Smooth muscle cell of bladder (primary cell): ENCODE data around the gene PALB2. TPM values are rescaled to one million over a fixed set of nuclear protein-coding genes. Genes with fewer than 3 reads are reported as not detected.

Experiments
- total RNA-seq: library from RNA; depleted of rRNA; stranded (reverse); fragments of >200 nt; gene quantifications from 2 replicates; pipeline ENCODE4 v1.2.3, GENCODE V29; 2014

Gene PALB2
- 5.4 and 7.3 TPM in 2 replicates for total RNA-seq

GRCh38 chr16:23640931-23641765 is at the start of gene PALB2, which contains the start of gene DCTN5:
TSS of gene PALB2 (minus strand) at chr16:23641310. CDS start at chr16:23641157, 153 bp downstream.
TSS of gene DCTN5 (plus strand) at chr16:23641466. CDS start at chr16:23641543, 77 bp downstream.

GRCh38 chr16:23678430-23679273 is 37.5 kb upstream of the PALB2 start, which contains the start of gene PLK1:
TSS of gene PLK1 (plus strand) at chr16:23678889. CDS start at chr16:23678933, 44 bp downstream.

GRCh38 chr16:23595951-23596720 is 45.0 kb downstream of the PALB2 start, which contains the start of gene NDUFAB1:
TSS of gene NDUFAB1 (minus strand) at chr16:23596316. CDS start at chr16:23596290, 26 bp downstream.

GRCh38 chr16:23556881-23557778 is 84.0 kb downstream of the PALB2 start, which contains the start of the genes EARS2 and UBFD1:
TSS of gene EARS2 (minus strand) at chr16:23557350. CDS start at chr16:23557343, 7 bp downstream.
TSS of gene UBFD1 (plus strand) at chr16:23557727. CDS start at chr16:23557743, 16 bp downstream.

Other genes starting within 250 kb of the PALB2 start
- gene COG7, start 188.1 kb downstream of the PALB2 start, total RNA-seq: 16.1 and 17.7 TPM in 2 replicates
- 15.9 and 26.3 TPM in 2 replicates for gene GGA2, start 130.8 kb downstream of the PALB2 start, total RNA-seq
- gene EARS2, start 84.0 kb downstream of the PALB2 start, total RNA-seq: 25.5 and 33.0 TPM in 2 replicates
- 54.0 and 69.2 TPM in 2 replicates for gene UBFD1, start 83.6 kb downstream of the PALB2 start, total RNA-seq
- 48.1 and 57.0 TPM in 2 replicates for gene NDUFAB1, start 45.0 kb downstream of the PALB2 start, total RNA-seq
- gene DCTN5, start 156 bp upstream of the PALB2 start, total RNA-seq: 44.5 and 54.4 TPM in 2 replicates
- 2.2 and 2.4 TPM in 2 replicates for gene PLK1, start 37.6 kb upstream of the PALB2 start, total RNA-seq
- gene ERN2, start 71.9 kb upstream of the PALB2 start, total RNA-seq: 0.14 TPM in 1 of 2 replicates, not detected in the other
- not detected in 2 replicates for gene CHP2, start 113.7 kb upstream of the PALB2 start, total RNA-seq
- gene PRKCB, start 194.7 kb upstream of the PALB2 start, total RNA-seq: under 0.01 and 0.28 TPM in 2 replicates